Endothelial cell of umbilical vein (primary cell): ENCODE measurements around the gene SRPK2. TPM values are rescaled to one million over a fixed set of nuclear protein-coding genes. Genes with fewer than 3 reads are reported as not detected.
"Not testable (repeated sequence)": the region's sequence is repeated elsewhere in the genome, so short reads cannot be mapped to it uniquely, and the experiment has no call there.

Experiments
- BruUV-seq: library from RNA; stranded (reverse); fragments of 400-500 nt; replicated peaks from 2 replicates; lab custom pipeline; 2021; lab: Mats Ljungman, UMichigan
- CTCF ChIA-PET: fragments of 300-600, 350-600 bp; sonication (Branson Sonifier 250); formaldehyde crosslinking; loops from one replicate; lab custom pipeline; 2021; ENCODE audit warnings: antibody characterized with exemption, inconsistent platforms; lab: Charles Lee
- POLR2A ChIA-PET: fragments of 300-600, 350-600 bp; sonication (Branson Sonifier 250); formaldehyde crosslinking; loops from one replicate; lab custom pipeline; 2021; ENCODE audit warnings: antibody characterized with exemption, inconsistent platforms; lab: Charles Lee
- DNase-seq: peaks from one replicate; pipeline ENCODE4 v3.0.0-alpha.2; 2011; ENCODE audit warnings: low read depth, low spot score
- FAIRE-seq: peaks from 2 replicates; lab custom pipeline; 2011; peaks lifted over from hg19 to GRCh38; lab: Jason Lieb, UNC
- H2AFZ ChIP-seq: 2 replicates; pipeline ENCODE4 v1.6.0; 2012; ENCODE audit warnings: low read depth, low read length, control low read depth, inconsistent platforms
- H3K27ac ChIP-seq: 2 replicates; pipeline ENCODE4 v1.5.1; 2011; ENCODE audit warnings: low read depth, mild to moderate bottlenecking, control low read depth, low read length, moderate library complexity; ENCODE audit not compliant: insufficient read depth
- H3K27me3 ChIP-seq, 2 experiments: 2 replicates each; pipeline versions ENCODE4 v1.6.0 to v1.6.1; 2011; ENCODE audit warnings: low read length in 2 of 2, mixed read lengths in 1 of 2; ENCODE audit not compliant: control insufficient read depth in 2 of 2, insufficient read depth in 2 of 2
- H3K36me3 ChIP-seq, 2 experiments: 2 replicates in 1 of 2; 3 replicates in 1 of 2; pipeline ENCODE4 v1.5.1; 2011; ENCODE audit warnings: low read length in 2 of 2, mild to moderate bottlenecking in 1 of 2, moderate library complexity in 1 of 2; ENCODE audit not compliant: control insufficient read depth in 2 of 2, insufficient read depth in 2 of 2; ENCODE audit errors: extremely low read depth in 1 of 2
- H3K4me1 ChIP-seq: 3 replicates; pipeline ENCODE4 v1.5.1; 2011; ENCODE audit warnings: mild to moderate bottlenecking, low read length; ENCODE audit not compliant: control insufficient read depth, insufficient read depth; ENCODE audit errors: extremely low read depth
- H3K4me2 ChIP-seq: 2 replicates; pipeline ENCODE4 v1.6.1; 2011; ENCODE audit warnings: low read length, control low read depth, mixed read lengths; ENCODE audit not compliant: insufficient read depth
- H3K4me3 ChIP-seq, 3 experiments: fragments of 200-600 bp in 1 of 3; sonication (generic), shearing (Covaris generic) in 1 of 3; replicated peaks in 1 of 3; 2 replicates each; pipeline ENCODE4 v1.5.1; 2011 to 2016; ENCODE audit warnings: control low read depth in 3 of 3, low read length in 3 of 3, mild to moderate bottlenecking in 2 of 3, inconsistent platforms in 1 of 3, low read depth in 1 of 3, moderate library complexity in 1 of 3; ENCODE audit not compliant: insufficient read depth in 1 of 3
- H3K79me2 ChIP-seq: 2 replicates; pipeline ENCODE4 v1.6.0; 2012; ENCODE audit warnings: low read length, inconsistent platforms; ENCODE audit not compliant: control insufficient read depth, insufficient read depth
- H3K9ac ChIP-seq: replicated peaks from 2 replicates; pipeline ENCODE3; 2011; ENCODE audit warnings: low read length, control low read depth; ENCODE audit not compliant: insufficient read depth; ENCODE audit errors: extremely low read depth
- H3K9me1 ChIP-seq: replicated peaks from 3 replicates; pipeline ENCODE4 v1.6.0; 2011; ENCODE audit warnings: mild to moderate bottlenecking, low read length; ENCODE audit not compliant: control insufficient read depth, insufficient read depth; ENCODE audit errors: extremely low read depth
- H3K9me3 ChIP-seq: replicated peaks from 2 replicates; pipeline ENCODE4 v1.5.1; 2012; ENCODE audit warnings: low read length, inconsistent platforms; ENCODE audit not compliant: control insufficient read depth, insufficient read depth
- H4K20me1 ChIP-seq: replicated peaks from 2 replicates; pipeline ENCODE3; 2011; ENCODE audit warnings: mild to moderate bottlenecking, low read length; ENCODE audit not compliant: control insufficient read depth, insufficient read depth; ENCODE audit errors: extremely low read depth
- EZH2 ChIP-seq: IDR thresholded peaks from 2 replicates; pipeline ENCODE4 v1.6.1; 2012; ENCODE audit warnings: borderline replicate concordance, low read depth, mild to moderate bottlenecking, moderate library complexity, low read length, inconsistent platforms; ENCODE audit not compliant: severe bottlenecking
- FOS ChIP-seq: IDR thresholded peaks from 2 replicates; pipeline ENCODE4 v1.6.1; 2011; ENCODE audit warnings: mild to moderate bottlenecking, low read length, moderate library complexity, borderline replicate concordance; ENCODE audit not compliant: insufficient read depth
- GATA2 ChIP-seq: IDR thresholded peaks from 2 replicates; pipeline ENCODE4 v1.7.0; 2011; ENCODE audit warnings: low read depth, mild to moderate bottlenecking, moderate library complexity, mixed read lengths, low read length; ENCODE audit not compliant: insufficient read length, insufficient read depth
- JUN ChIP-seq: IDR thresholded peaks from 2 replicates; pipeline ENCODE4 v1.6.1; 2011; ENCODE audit warnings: borderline replicate concordance, low read depth; ENCODE audit not compliant: insufficient read length, insufficient read depth
- MYC ChIP-seq: IDR thresholded peaks from one replicate; pipeline ENCODE4 v1.6.1; 2011; ENCODE audit warnings: mild to moderate bottlenecking, low read depth, low read length
- POLR2A ChIP-seq: IDR thresholded peaks from 2 replicates; pipeline ENCODE4 v1.6.1; 2012; ENCODE audit warnings: low read depth, mild to moderate bottlenecking, control low read depth, low read length
- POLR2AphosphoS5 ChIP-seq: IDR thresholded peaks from 2 replicates; pipeline ENCODE4 v1.6.1; 2012; ENCODE audit warnings: low read depth, mild to moderate bottlenecking, control low read depth, low read length, moderate library complexity; ENCODE audit not compliant: insufficient read depth
- dilution Hi-C: fragments of 300-500 bp; cut with MboI; formaldehyde crosslinking; loops from one replicate; pipeline ENCODE4 v1.15.0; 2019; ENCODE audit warnings: low sequenced_read_pairs; ENCODE audit not compliant: extremely low pct_ligation_motif_present
- intact Hi-C: fragments of 100-400 bp; cut with micrococcal nuclease; formaldehyde crosslinking; loops from one replicate; pipeline ENCODE4 v1.10.0; 2022
- polyA plus RNA-seq, 4 experiments: library from polyadenylated mRNA; depleted of rRNA in 3 of 4; stranded (reverse) in 3 of 4; unstranded in 1 of 4; fragments of >200 nt; gene quantifications; 2 replicates each; pipeline versions ENCODE4 v1.2.1 to v1.2.3, GENCODE V29; 2011 to 2012; ENCODE audit warnings: missing spikeins in 1 of 4
- total RNA-seq: library from RNA; stranded (reverse); gene quantifications from 2 replicates; pipeline ENCODE4 v1.2.3, GENCODE V29; 2021
- TF ChIP-seq, protein P1 (sequence below): IDR thresholded peaks from 2 replicates; pipeline ENCODE4 v1.6.1; 2011; ENCODE audit not compliant: insufficient read depth, insufficient read length
- TF ChIP-seq, protein P2 (sequence below), 2 donors: IDR thresholded peaks; 1 replicate in 1 of 2; 2 replicates in 1 of 2; pipeline ENCODE4 v1.5.1; 2011; ENCODE audit warnings: low read length in 2 of 2, mild to moderate bottlenecking in 2 of 2, moderate library complexity in 2 of 2, control low read depth in 1 of 2, inconsistent platforms in 1 of 2, low read depth in 1 of 2; ENCODE audit not compliant: insufficient read depth in 1 of 2; ENCODE audit errors: extremely low read depth in 1 of 2

The SRPK2 gene
- total and polyA plus RNA-seq, 2 donors (not counting 3 experiments of a cell fraction or from before 2014, with no cell fraction given), result 13.4 to 55.2 TPM

DNA sequence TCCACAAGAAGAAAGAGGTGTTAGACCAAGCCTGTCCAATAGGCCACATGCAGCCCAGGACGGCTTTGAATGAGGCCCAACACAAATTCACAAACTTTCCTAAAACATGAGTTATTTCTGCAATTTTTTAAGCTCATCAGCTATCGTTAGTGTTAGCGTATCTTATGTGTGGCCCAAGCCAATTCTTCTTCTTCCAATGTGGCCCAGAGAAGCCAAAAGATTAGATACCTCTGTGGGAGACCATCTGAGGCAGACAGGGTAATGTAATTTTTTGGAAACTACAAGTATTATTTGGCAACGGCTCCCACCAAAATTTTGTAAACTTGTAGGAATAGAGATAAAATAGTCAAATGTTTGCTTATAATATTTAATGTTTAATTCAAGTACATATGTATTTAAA lies 153.8 kb downstream of the SRPK2 start:
- Histone ChIP-seq H3K27me3 (no peaks in the 10 kb centered on the region), H3K79me2 (peaks cover 52% of the 10 kb centered on the region), H3K4me3 (no peak overlapping the region), H3K36me3 (peaks cover 0 to 2% of the 10 kb centered on the region in 2 experiments), H3K9ac (no peak overlapping the region), H3K9me3 (no peaks in the 10 kb centered on the region), H3K9me1 (no peaks in the 10 kb centered on the region), H3K27ac (no peak overlapping the region), H4K20me1 (peaks cover 9% of the 10 kb centered on the region), H2AFZ (no peak overlapping the region), H3K4me1 (no peaks in the 10 kb centered on the region), H3K4me2 (no peak overlapping the region)
- FAIRE-seq (peak; percentile 15), DNase-seq (no peak)
- intact Hi-C loops, result no loop called here
- ChIA-PET POLR2A (no interaction called here), CTCF (interaction anchor here (1.0 kb wide), 1 partner anchor 10 kb away, joined by 5 read pairs; no protein-coding TSS in a partner anchor)
- TF ChIP-seq, protein P1, sequence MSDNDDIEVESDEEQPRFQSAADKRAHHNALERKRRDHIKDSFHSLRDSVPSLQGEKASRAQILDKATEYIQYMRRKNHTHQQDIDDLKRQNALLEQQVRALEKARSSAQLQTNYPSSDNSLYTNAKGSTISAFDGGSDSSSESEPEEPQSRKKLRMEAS, result no peak
- TF ChIP-seq POLR2AphosphoS5 (no peak), FOS (no peak), MYC (no peak), JUN (no peak), POLR2A (no peak), EZH2 (no peak), GATA2 (no peak)
- TF ChIP-seq, protein P2, sequence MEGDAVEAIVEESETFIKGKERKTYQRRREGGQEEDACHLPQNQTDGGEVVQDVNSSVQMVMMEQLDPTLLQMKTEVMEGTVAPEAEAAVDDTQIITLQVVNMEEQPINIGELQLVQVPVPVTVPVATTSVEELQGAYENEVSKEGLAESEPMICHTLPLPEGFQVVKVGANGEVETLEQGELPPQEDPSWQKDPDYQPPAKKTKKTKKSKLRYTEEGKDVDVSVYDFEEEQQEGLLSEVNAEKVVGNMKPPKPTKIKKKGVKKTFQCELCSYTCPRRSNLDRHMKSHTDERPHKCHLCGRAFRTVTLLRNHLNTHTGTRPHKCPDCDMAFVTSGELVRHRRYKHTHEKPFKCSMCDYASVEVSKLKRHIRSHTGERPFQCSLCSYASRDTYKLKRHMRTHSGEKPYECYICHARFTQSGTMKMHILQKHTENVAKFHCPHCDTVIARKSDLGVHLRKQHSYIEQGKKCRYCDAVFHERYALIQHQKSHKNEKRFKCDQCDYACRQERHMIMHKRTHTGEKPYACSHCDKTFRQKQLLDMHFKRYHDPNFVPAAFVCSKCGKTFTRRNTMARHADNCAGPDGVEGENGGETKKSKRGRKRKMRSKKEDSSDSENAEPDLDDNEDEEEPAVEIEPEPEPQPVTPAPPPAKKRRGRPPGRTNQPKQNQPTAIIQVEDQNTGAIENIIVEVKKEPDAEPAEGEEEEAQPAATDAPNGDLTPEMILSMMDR (IDR thresholded peaks at IDR 0.05; ENCODE audit: extremely low read depth in 1 of 2, insufficient read depth in 1 of 2, low read depth in 1 of 2, low read length in 2 of 2), result no peak
- dilution Hi-C loops, result no loop called here
- BruUV-seq, result no TSS peak

DNA sequence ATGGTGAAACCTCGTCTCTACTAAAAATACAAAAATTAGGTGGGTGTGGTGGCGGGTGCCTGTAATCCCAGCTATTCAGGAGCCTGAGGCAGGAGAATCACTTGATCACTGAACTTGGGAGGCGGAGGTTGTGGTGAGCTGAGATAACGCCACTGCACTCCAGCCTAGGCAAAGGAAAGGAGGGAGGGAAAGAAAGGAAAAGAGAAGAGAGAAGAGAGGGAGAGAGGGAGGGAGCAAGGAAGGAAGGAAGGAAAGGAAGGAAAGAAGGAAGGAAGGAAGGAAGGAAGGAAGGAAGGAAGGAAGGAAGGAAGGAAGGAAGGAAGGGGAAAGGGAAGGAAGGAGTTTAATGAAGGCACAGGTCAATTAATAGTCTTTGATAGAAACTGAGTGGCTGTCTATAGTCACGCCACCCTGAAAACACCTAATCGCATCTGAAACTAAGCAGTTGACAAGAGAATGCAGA lies 155.9 kb downstream of the SRPK2 start:
- H3K4me1 ChIP-seq, CTCF ChIA-PET, H4K20me1 ChIP-seq, H3K9me1 ChIP-seq, H3K36me3 ChIP-seq, H3K9me3 ChIP-seq, H2AFZ ChIP-seq, H3K9ac ChIP-seq, intact Hi-C loops, DNase-seq, H3K27ac ChIP-seq, H3K4me2 ChIP-seq, POLR2A ChIA-PET, H3K4me3 ChIP-seq, dilution Hi-C loops, BruUV-seq, H3K27me3 ChIP-seq, FAIRE-seq: not testable (repeated sequence)
- H3K79me2 ChIP-seq, result peaks cover 45% of the 10 kb centered on the region
